IMR-90 (cell line): Measurements from ENCODE around the gene MAP4. TPM values are rescaled to one million over a fixed set of nuclear protein-coding genes. Genes with fewer than 3 reads are reported as not detected.

ENCODE experiments used
- ATAC-seq: fragments of 200-7000 bp; cut with Tn5 transposase; 2 replicates; pipeline ENCODE4 v1.9.1; 2020; ENCODE audit warnings: low read depth, mild to moderate bottlenecking, moderate library complexity
- BruUV-seq: library from RNA; stranded (reverse); fragments of 400-500 nt; replicated peaks from 2 replicates; lab custom pipeline; 2021; lab: Mats Ljungman, UMichigan
- CTCF ChIA-PET: fragments of 300-600 bp; formaldehyde crosslinking; extraction: SDS; loops from one replicate; lab custom pipeline; 2021; ENCODE audit warnings: antibody characterized with exemption; lab: Yijun Ruan, JAX
- POLR2A ChIA-PET: fragments of 300-600 bp; sonication (Branson Sonifier 250); formaldehyde crosslinking; loops from one replicate; lab custom pipeline; 2022; ENCODE audit warnings: antibody characterized with exemption; ENCODE audit not compliant: unreplicated experiment; lab: Charles Lee
- DNase-seq: peaks from one replicate; pipeline ENCODE4 v3.0.0; 2013
- H2AFZ ChIP-seq: replicated peaks from 2 replicates; pipeline ENCODE3; 2013; ENCODE audit warnings: low read length, mild to moderate bottlenecking; ENCODE audit not compliant: poor library complexity
- H2AK5ac ChIP-seq: 2 replicates; pipeline ENCODE4 v1.6.1; 2013; ENCODE audit warnings: low read depth, low read length, inconsistent platforms
- H2AK9ac ChIP-seq: replicated peaks from 2 replicates; pipeline ENCODE3; 2013; ENCODE audit warnings: mild to moderate bottlenecking, low read depth, low read length, moderate library complexity; ENCODE audit not compliant: poor library complexity
- H2BK120ac ChIP-seq: 2 replicates; pipeline ENCODE4 v1.6.1; 2013; ENCODE audit warnings: low read depth, low read length, inconsistent platforms
- H2BK15ac ChIP-seq: 3 replicates; pipeline ENCODE4 v1.6.1; 2013; ENCODE audit warnings: low read depth, low read length, inconsistent platforms
- H2BK20ac ChIP-seq: 2 replicates; pipeline ENCODE4 v1.6.1; 2013; ENCODE audit warnings: low read depth, mild to moderate bottlenecking, inconsistent platforms, low read length, moderate library complexity
- H2BK5ac ChIP-seq: 2 replicates; pipeline ENCODE4 v1.6.1; 2013; ENCODE audit warnings: mild to moderate bottlenecking, low read depth, low read length, inconsistent platforms; ENCODE audit not compliant: poor library complexity, severe bottlenecking
- H3K14ac ChIP-seq: replicated peaks from 2 replicates; pipeline ENCODE4 v1.6.1; 2013; ENCODE audit warnings: low read depth, low read length, inconsistent platforms
- H3K18ac ChIP-seq: 2 replicates; pipeline ENCODE4 v1.6.1; 2013; ENCODE audit warnings: low read depth, low read length, control low read depth
- H3K23ac ChIP-seq: 2 replicates; pipeline ENCODE4 v1.6.1; 2013; ENCODE audit warnings: low read depth, low read length, inconsistent platforms
- H3K27ac ChIP-seq: 2 replicates; pipeline ENCODE4 v1.5.1; 2013; ENCODE audit warnings: mild to moderate bottlenecking, control low read depth, low read length; ENCODE audit not compliant: insufficient read depth
- H3K27me3 ChIP-seq: 2 replicates; pipeline ENCODE4 v1.6.1; 2013; ENCODE audit warnings: low read length; ENCODE audit not compliant: control insufficient read depth, insufficient read depth
- H3K36me3 ChIP-seq: 2 replicates; pipeline ENCODE4 v1.6.1; 2013; ENCODE audit warnings: low read length, mixed read lengths; ENCODE audit not compliant: control insufficient read depth, insufficient read depth
- H3K4ac ChIP-seq: 2 replicates; pipeline ENCODE4 v1.6.1; 2013; ENCODE audit warnings: low read depth, low read length, inconsistent platforms
- H3K4me1 ChIP-seq: 2 replicates; pipeline ENCODE4 v1.6.1; 2013; ENCODE audit warnings: low read length, mixed read lengths; ENCODE audit not compliant: control insufficient read depth, insufficient read depth
- H3K4me2 ChIP-seq: 2 replicates; pipeline ENCODE4 v1.6.1; 2013; ENCODE audit warnings: low read depth, mild to moderate bottlenecking, control low read depth, low read length, moderate library complexity
- H3K4me3 ChIP-seq: 2 replicates; pipeline ENCODE4 v1.5.1; 2013; ENCODE audit warnings: low read depth, mild to moderate bottlenecking, control low read depth, low read length, moderate library complexity; ENCODE audit not compliant: insufficient read depth
- H3K56ac ChIP-seq: 2 replicates; pipeline ENCODE4 v1.6.1; 2013; ENCODE audit warnings: low read length, inconsistent platforms; ENCODE audit not compliant: insufficient read depth; ENCODE audit errors: extremely low read depth
- H3K79me1 ChIP-seq, 2 experiments: 2 replicates each; pipeline ENCODE4 v1.6.1; 2013; ENCODE audit warnings: low read length in 2 of 2, inconsistent platforms in 1 of 2, low read depth in 1 of 2
- H3K9ac ChIP-seq: 2 replicates; pipeline ENCODE4 v1.6.1; 2013; ENCODE audit warnings: low read depth, low read length, control low read depth
- H3K9me1 ChIP-seq: 2 replicates; pipeline ENCODE4 v1.6.1; 2013; ENCODE audit warnings: low read length, inconsistent platforms; ENCODE audit not compliant: insufficient read depth
- H3K9me3 ChIP-seq: 2 replicates; pipeline ENCODE4 v1.6.1; 2013; ENCODE audit warnings: low read length; ENCODE audit not compliant: control insufficient read depth, insufficient read depth
- H4K20me1 ChIP-seq: 2 replicates; pipeline ENCODE4 v1.6.1; 2013; ENCODE audit warnings: low read length, inconsistent platforms; ENCODE audit not compliant: insufficient read depth
- H4K5ac ChIP-seq: 2 replicates; pipeline ENCODE4 v1.6.1; 2013; ENCODE audit warnings: mild to moderate bottlenecking, low read depth, low read length, control low read depth
- H4K8ac ChIP-seq, 2 experiments: 2 replicates each; pipeline ENCODE4 v1.6.1; 2013; ENCODE audit warnings: low read depth in 2 of 2, low read length in 2 of 2, control low read depth in 1 of 2, inconsistent platforms in 1 of 2
- H4K91ac ChIP-seq: 2 replicates; pipeline ENCODE4 v1.6.1; 2013; ENCODE audit warnings: low read depth, low read length, inconsistent platforms; ENCODE audit not compliant: insufficient read depth
- BHLHE40 ChIP-seq: fragments of 150-350 bp; IDR thresholded peaks from 2 replicates; pipeline ENCODE4 v1.6.1; 2016; ENCODE audit warnings: mild to moderate bottlenecking, low read depth, low read length
- CEBPB ChIP-seq: IDR thresholded peaks from 2 replicates; pipeline ENCODE4 v1.6.1; 2012; ENCODE audit warnings: low read depth, low read length, improper control_type of control experiment
- CHD1 ChIP-seq: IDR thresholded peaks from 2 replicates; pipeline ENCODE4 v1.6.1; 2012; ENCODE audit warnings: low read depth, low read length, improper control_type of control experiment
- CTCF ChIP-seq: conservative IDR thresholded peaks from 2 replicates; pipeline ENCODE4 v1.5.1; 2012; ENCODE audit warnings: mild to moderate bottlenecking, low read depth, low read length, improper control_type of control experiment
- ELK1 ChIP-seq: fragments of 150-350 bp; IDR thresholded peaks from 2 replicates; pipeline ENCODE4 v1.6.1; 2016; ENCODE audit warnings: low read depth, mild to moderate bottlenecking, low read length, moderate library complexity, borderline replicate concordance
- FOS ChIP-seq: fragments of 150-350 bp; IDR thresholded peaks from 2 replicates; pipeline ENCODE4 v1.6.1; 2016; ENCODE audit warnings: low read depth, low read length
- MAFK ChIP-seq: IDR thresholded peaks from 2 replicates; pipeline ENCODE4 v1.6.1; 2012; ENCODE audit warnings: low read depth, low read length, improper control_type of control experiment
- MAZ ChIP-seq: IDR thresholded peaks from 2 replicates; pipeline ENCODE4 v1.6.1; 2012; ENCODE audit warnings: low read depth, mild to moderate bottlenecking, low read length, improper control_type of control experiment, moderate library complexity, borderline replicate concordance
- MXI1 ChIP-seq: IDR thresholded peaks from 2 replicates; pipeline ENCODE4 v1.6.1; 2012; ENCODE audit warnings: low read depth, mild to moderate bottlenecking, low read length, moderate library complexity, borderline replicate concordance
- NFE2L2 ChIP-seq: fragments of 150-350 bp; IDR thresholded peaks from 2 replicates; pipeline ENCODE4 v1.6.1; 2016; ENCODE audit warnings: low read depth, mild to moderate bottlenecking, low read length
- POLR2A ChIP-seq: IDR thresholded peaks from 2 replicates; pipeline ENCODE4 v1.6.1; 2012; ENCODE audit warnings: mild to moderate bottlenecking, low read depth, low read length
- RAD21 ChIP-seq: IDR thresholded peaks from 2 replicates; pipeline ENCODE4 v1.6.1; 2012; ENCODE audit warnings: low read length, improper control_type of control experiment
- RCOR1 ChIP-seq: IDR thresholded peaks from 2 replicates; pipeline ENCODE4 v1.6.1; 2012; ENCODE audit warnings: mild to moderate bottlenecking, low read length, improper control_type of control experiment; ENCODE audit not compliant: insufficient replicate concordance
- RFX5 ChIP-seq: IDR thresholded peaks from 2 replicates; pipeline ENCODE4 v1.8.0; 2012; ENCODE audit warnings: low read depth, mild to moderate bottlenecking, low read length, moderate library complexity
- SMC3 ChIP-seq: fragments of 150-350 bp; IDR thresholded peaks from 2 replicates; pipeline ENCODE4 v1.6.1; 2016; ENCODE audit warnings: low read depth, mild to moderate bottlenecking, antibody characterized with exemption, low read length, moderate library complexity
- USF2 ChIP-seq: fragments of 150-350 bp; IDR thresholded peaks from 2 replicates; pipeline ENCODE4 v1.6.1; 2017; ENCODE audit warnings: mild to moderate bottlenecking, antibody characterized with exemption, low read length, low read depth
- WGBS, 2 experiments: methylation state at CpG; one replicate each; pipeline versions ENCODE4 v1.1.5 to v1.1.7; 2013; ENCODE audit warnings: missing lambda C conversion rate in 2 of 2; ENCODE audit not compliant: insufficient read length in 1 of 2; ENCODE audit errors: extremely low coverage in 2 of 2; 5-methylcytosine and 5-hydroxymethylcytosine counted together
- dilution Hi-C: fragments of 300-500 bp; cut with HindIII; formaldehyde crosslinking; loops from one replicate; pipeline ENCODE4 v1.14.3; 2018; ENCODE audit warnings: low sequenced_read_pairs; ENCODE audit not compliant: unreplicated experiment
- in situ Hi-C: fragments of 300-500 bp; cut with MboI; formaldehyde crosslinking; loops from 3 replicates; pipeline ENCODE4 v1.14.3; 2019; ENCODE audit warnings: low sequenced_read_pairs, inconsistent platforms, mixed read lengths
- intact Hi-C: fragments of 100-400 bp; cut with micrococcal nuclease; formaldehyde crosslinking; loops from 2 replicates; pipeline ENCODE4 v1.10.0; 2022
- polyA plus RNA-seq, 3 experiments: library from polyadenylated mRNA; depleted of rRNA; stranded (reverse); fragments of >200 nt; gene quantifications; 2 replicates each; pipeline ENCODE4 v1.2.3, GENCODE V29; 2012; ENCODE audit warnings: low replicate concordance in 1 of 3
- total RNA-seq: library from RNA; depleted of rRNA; stranded (reverse); fragments of >200 nt; gene quantifications from 2 replicates; pipeline ENCODE4 v1.2.3, GENCODE V29; 2012

Gene MAP4
- total and polyA plus RNA-seq, 2 of the 4 experiments (the other 2 are of a cell fraction): 87.8 to 216 TPM

- H3K14ac ChIP-seq: no peak overlapping the region
- no peak overlapping the region; the same call in 1 of the 2 replicates for H3K23ac ChIP-seq
- H3K4me3 ChIP-seq: no peak overlapping the region
- no peak overlapping the region for H2AK5ac ChIP-seq
- no peak overlapping the region for H3K4me2 ChIP-seq
- dilution Hi-C loops (no loop called here), intact Hi-C loops (no loop called here), in situ Hi-C loops (no loop called here)
- DNase-seq (peak; percentile 13), ATAC-seq (peak; percentile 65)
- peaks cover 6 to 72% of the 10 kb centered on the region in 2 experiments; a peak in 2 of 4 replicates for H3K79me1 ChIP-seq
- H3K4ac ChIP-seq: no peak overlapping the region
- H3K9me3 ChIP-seq: no peaks in the 10 kb centered on the region
- no peak overlapping the region for H2BK120ac ChIP-seq
- peaks cover 3% of the 10 kb centered on the region for H3K36me3 ChIP-seq
- CTCF ChIA-PET: no interaction called here
- WGBS, 2 experiments: 100% methylated on average over 1 of the region's 1 CpG; no CpG with 5 or more reads in 1 of the 2 experiments
- no peak overlapping the region for H3K18ac ChIP-seq
- BruUV-seq: no TSS peak
- peaks cover 88% of the 10 kb centered on the region for H4K20me1 ChIP-seq
- H4K5ac ChIP-seq: no peak overlapping the region
- H2BK5ac ChIP-seq: no peak overlapping the region
- H2AFZ ChIP-seq: no peak overlapping the region
- POLR2A ChIA-PET: no interaction called here
- no peaks in the 10 kb centered on the region for H3K27me3 ChIP-seq
- H4K8ac ChIP-seq: no peak overlapping the region
- no peak overlapping the region for H3K9ac ChIP-seq
- no peak overlapping the region for H4K91ac ChIP-seq
- no peak overlapping the region for H3K56ac ChIP-seq
- H3K4me1 ChIP-seq: peaks cover 14% of the 10 kb centered on the region
- H2BK15ac ChIP-seq: no peak overlapping the region
- no peak overlapping the region for H3K27ac ChIP-seq
- H3K9me1 ChIP-seq: peaks cover 32% of the 10 kb centered on the region
- no peak overlapping the region for H2AK9ac ChIP-seq
- H2BK20ac ChIP-seq: no peak overlapping the region
- TF ChIP-seq CTCF (no peak), USF2 (no peak), RCOR1 (no peak), NFE2L2 (no peak), CHD1 (no peak), FOS (no peak), MXI1 (no peak), RAD21 (no peak), POLR2A (no peak), BHLHE40 (no peak), RFX5 (no peak), SMC3 (no peak), ELK1 (no peak), CEBPB (no peak), MAZ (no peak), MAFK (no peak)
These were observed 7.2 kb upstream of the MAP4 start for GRCh38 chr3:48023377-48023776.
